IMR-90 (cell line): ENCODE data around the gene MOV10. TPM values are rescaled to one million over a fixed set of nuclear protein-coding genes. Genes with fewer than 3 reads are reported as not detected.

Experiments used
- ATAC-seq: fragments of 200-7000 bp; cut with Tn5 transposase; 2 replicates; pipeline ENCODE4 v1.9.1; 2020; ENCODE audit warnings: low read depth, mild to moderate bottlenecking, moderate library complexity
- BruUV-seq: library from RNA; stranded (reverse); fragments of 400-500 nt; replicated peaks from 2 replicates; lab custom pipeline; 2021; lab: Mats Ljungman, UMichigan
- CTCF ChIA-PET: fragments of 300-600 bp; formaldehyde crosslinking; extraction: SDS; loops from one replicate; lab custom pipeline; 2021; ENCODE audit warnings: antibody characterized with exemption; lab: Yijun Ruan, JAX
- POLR2A ChIA-PET: fragments of 300-600 bp; sonication (Branson Sonifier 250); formaldehyde crosslinking; loops from one replicate; lab custom pipeline; 2022; ENCODE audit warnings: antibody characterized with exemption; ENCODE audit not compliant: unreplicated experiment; lab: Charles Lee
- DNase-seq: peaks from one replicate; pipeline ENCODE4 v3.0.0; 2013
- H2AFZ ChIP-seq: replicated peaks from 2 replicates; pipeline ENCODE3; 2013; ENCODE audit warnings: low read length, mild to moderate bottlenecking; ENCODE audit not compliant: poor library complexity
- H2AK5ac ChIP-seq: 2 replicates; pipeline ENCODE4 v1.6.1; 2013; ENCODE audit warnings: low read depth, low read length, inconsistent platforms
- H2AK9ac ChIP-seq: replicated peaks from 2 replicates; pipeline ENCODE3; 2013; ENCODE audit warnings: mild to moderate bottlenecking, low read depth, low read length, moderate library complexity; ENCODE audit not compliant: poor library complexity
- H2BK120ac ChIP-seq: 2 replicates; pipeline ENCODE4 v1.6.1; 2013; ENCODE audit warnings: low read depth, low read length, inconsistent platforms
- H2BK15ac ChIP-seq: 3 replicates; pipeline ENCODE4 v1.6.1; 2013; ENCODE audit warnings: low read depth, low read length, inconsistent platforms
- H2BK20ac ChIP-seq: 2 replicates; pipeline ENCODE4 v1.6.1; 2013; ENCODE audit warnings: low read depth, mild to moderate bottlenecking, inconsistent platforms, low read length, moderate library complexity
- H2BK5ac ChIP-seq: 2 replicates; pipeline ENCODE4 v1.6.1; 2013; ENCODE audit warnings: mild to moderate bottlenecking, low read depth, low read length, inconsistent platforms; ENCODE audit not compliant: poor library complexity, severe bottlenecking
- H3K14ac ChIP-seq: replicated peaks from 2 replicates; pipeline ENCODE4 v1.6.1; 2013; ENCODE audit warnings: low read depth, low read length, inconsistent platforms
- H3K18ac ChIP-seq: 2 replicates; pipeline ENCODE4 v1.6.1; 2013; ENCODE audit warnings: low read depth, low read length, control low read depth
- H3K23ac ChIP-seq: 2 replicates; pipeline ENCODE4 v1.6.1; 2013; ENCODE audit warnings: low read depth, low read length, inconsistent platforms
- H3K27ac ChIP-seq: 2 replicates; pipeline ENCODE4 v1.5.1; 2013; ENCODE audit warnings: mild to moderate bottlenecking, control low read depth, low read length; ENCODE audit not compliant: insufficient read depth
- H3K27me3 ChIP-seq: 2 replicates; pipeline ENCODE4 v1.6.1; 2013; ENCODE audit warnings: low read length; ENCODE audit not compliant: control insufficient read depth, insufficient read depth
- H3K36me3 ChIP-seq: 2 replicates; pipeline ENCODE4 v1.6.1; 2013; ENCODE audit warnings: low read length, mixed read lengths; ENCODE audit not compliant: control insufficient read depth, insufficient read depth
- H3K4ac ChIP-seq: 2 replicates; pipeline ENCODE4 v1.6.1; 2013; ENCODE audit warnings: low read depth, low read length, inconsistent platforms
- H3K4me1 ChIP-seq: 2 replicates; pipeline ENCODE4 v1.6.1; 2013; ENCODE audit warnings: low read length, mixed read lengths; ENCODE audit not compliant: control insufficient read depth, insufficient read depth
- H3K4me2 ChIP-seq: 2 replicates; pipeline ENCODE4 v1.6.1; 2013; ENCODE audit warnings: low read depth, mild to moderate bottlenecking, control low read depth, low read length, moderate library complexity
- H3K4me3 ChIP-seq: 2 replicates; pipeline ENCODE4 v1.5.1; 2013; ENCODE audit warnings: low read depth, mild to moderate bottlenecking, control low read depth, low read length, moderate library complexity; ENCODE audit not compliant: insufficient read depth
- H3K56ac ChIP-seq: 2 replicates; pipeline ENCODE4 v1.6.1; 2013; ENCODE audit warnings: low read length, inconsistent platforms; ENCODE audit not compliant: insufficient read depth; ENCODE audit errors: extremely low read depth
- H3K79me1 ChIP-seq, 2 experiments: 2 replicates each; pipeline ENCODE4 v1.6.1; 2013; ENCODE audit warnings: low read length in 2 of 2, inconsistent platforms in 1 of 2, low read depth in 1 of 2
- H3K9ac ChIP-seq: 2 replicates; pipeline ENCODE4 v1.6.1; 2013; ENCODE audit warnings: low read depth, low read length, control low read depth
- H3K9me1 ChIP-seq: 2 replicates; pipeline ENCODE4 v1.6.1; 2013; ENCODE audit warnings: low read length, inconsistent platforms; ENCODE audit not compliant: insufficient read depth
- H3K9me3 ChIP-seq: 2 replicates; pipeline ENCODE4 v1.6.1; 2013; ENCODE audit warnings: low read length; ENCODE audit not compliant: control insufficient read depth, insufficient read depth
- H4K20me1 ChIP-seq: 2 replicates; pipeline ENCODE4 v1.6.1; 2013; ENCODE audit warnings: low read length, inconsistent platforms; ENCODE audit not compliant: insufficient read depth
- H4K5ac ChIP-seq: 2 replicates; pipeline ENCODE4 v1.6.1; 2013; ENCODE audit warnings: mild to moderate bottlenecking, low read depth, low read length, control low read depth
- H4K8ac ChIP-seq, 2 experiments: 2 replicates each; pipeline ENCODE4 v1.6.1; 2013; ENCODE audit warnings: low read depth in 2 of 2, low read length in 2 of 2, control low read depth in 1 of 2, inconsistent platforms in 1 of 2
- H4K91ac ChIP-seq: 2 replicates; pipeline ENCODE4 v1.6.1; 2013; ENCODE audit warnings: low read depth, low read length, inconsistent platforms; ENCODE audit not compliant: insufficient read depth
- BHLHE40 ChIP-seq: fragments of 150-350 bp; IDR thresholded peaks from 2 replicates; pipeline ENCODE4 v1.6.1; 2016; ENCODE audit warnings: mild to moderate bottlenecking, low read depth, low read length
- FOS ChIP-seq: fragments of 150-350 bp; IDR thresholded peaks from 2 replicates; pipeline ENCODE4 v1.6.1; 2016; ENCODE audit warnings: low read depth, low read length
- MAFK ChIP-seq: IDR thresholded peaks from 2 replicates; pipeline ENCODE4 v1.6.1; 2012; ENCODE audit warnings: low read depth, low read length, improper control_type of control experiment
- MAZ ChIP-seq: IDR thresholded peaks from 2 replicates; pipeline ENCODE4 v1.6.1; 2012; ENCODE audit warnings: low read depth, mild to moderate bottlenecking, low read length, improper control_type of control experiment, moderate library complexity, borderline replicate concordance
- MXI1 ChIP-seq: IDR thresholded peaks from 2 replicates; pipeline ENCODE4 v1.6.1; 2012; ENCODE audit warnings: low read depth, mild to moderate bottlenecking, low read length, moderate library complexity, borderline replicate concordance
- NFE2L2 ChIP-seq: fragments of 150-350 bp; IDR thresholded peaks from 2 replicates; pipeline ENCODE4 v1.6.1; 2016; ENCODE audit warnings: low read depth, mild to moderate bottlenecking, low read length
- POLR2A ChIP-seq: IDR thresholded peaks from 2 replicates; pipeline ENCODE4 v1.6.1; 2012; ENCODE audit warnings: mild to moderate bottlenecking, low read depth, low read length
- RCOR1 ChIP-seq: IDR thresholded peaks from 2 replicates; pipeline ENCODE4 v1.6.1; 2012; ENCODE audit warnings: mild to moderate bottlenecking, low read length, improper control_type of control experiment; ENCODE audit not compliant: insufficient replicate concordance
- SMC3 ChIP-seq: fragments of 150-350 bp; IDR thresholded peaks from 2 replicates; pipeline ENCODE4 v1.6.1; 2016; ENCODE audit warnings: low read depth, mild to moderate bottlenecking, antibody characterized with exemption, low read length, moderate library complexity
- WGBS, 2 experiments: methylation state at CpG; one replicate each; pipeline versions ENCODE4 v1.1.5 to v1.1.7; 2013; ENCODE audit warnings: missing lambda C conversion rate in 2 of 2; ENCODE audit not compliant: insufficient read length in 1 of 2; ENCODE audit errors: extremely low coverage in 2 of 2; 5-methylcytosine and 5-hydroxymethylcytosine counted together
- dilution Hi-C: fragments of 300-500 bp; cut with HindIII; formaldehyde crosslinking; loops from one replicate; pipeline ENCODE4 v1.14.3; 2018; ENCODE audit warnings: low sequenced_read_pairs; ENCODE audit not compliant: unreplicated experiment
- in situ Hi-C: fragments of 300-500 bp; cut with MboI; formaldehyde crosslinking; loops from 3 replicates; pipeline ENCODE4 v1.14.3; 2019; ENCODE audit warnings: low sequenced_read_pairs, inconsistent platforms, mixed read lengths
- intact Hi-C: fragments of 100-400 bp; cut with micrococcal nuclease; formaldehyde crosslinking; loops from 2 replicates; pipeline ENCODE4 v1.10.0; 2022
- polyA plus RNA-seq, 3 experiments: library from polyadenylated mRNA; depleted of rRNA; stranded (reverse); fragments of >200 nt; gene quantifications; 2 replicates each; pipeline ENCODE4 v1.2.3, GENCODE V29; 2012; ENCODE audit warnings: low replicate concordance in 1 of 3
- total RNA-seq: library from RNA; depleted of rRNA; stranded (reverse); fragments of >200 nt; gene quantifications from 2 replicates; pipeline ENCODE4 v1.2.3, GENCODE V29; 2012
- TF ChIP-seq, protein P1 (sequence below): fragments of 150-350 bp; IDR thresholded peaks from 2 replicates; pipeline ENCODE4 v1.6.1; 2017; ENCODE audit warnings: mild to moderate bottlenecking, antibody characterized with exemption, low read length, low read depth
- TF ChIP-seq, protein P2 (sequence below): fragments of 150-350 bp; IDR thresholded peaks from 2 replicates; pipeline ENCODE4 v1.6.1; 2016; ENCODE audit warnings: low read depth, mild to moderate bottlenecking, low read length, moderate library complexity, borderline replicate concordance

MOV10 gene
- total and polyA plus RNA-seq, 2 of the 4 experiments (the other 2 are of a cell fraction): 36.7 to 103 TPM

DNA sequence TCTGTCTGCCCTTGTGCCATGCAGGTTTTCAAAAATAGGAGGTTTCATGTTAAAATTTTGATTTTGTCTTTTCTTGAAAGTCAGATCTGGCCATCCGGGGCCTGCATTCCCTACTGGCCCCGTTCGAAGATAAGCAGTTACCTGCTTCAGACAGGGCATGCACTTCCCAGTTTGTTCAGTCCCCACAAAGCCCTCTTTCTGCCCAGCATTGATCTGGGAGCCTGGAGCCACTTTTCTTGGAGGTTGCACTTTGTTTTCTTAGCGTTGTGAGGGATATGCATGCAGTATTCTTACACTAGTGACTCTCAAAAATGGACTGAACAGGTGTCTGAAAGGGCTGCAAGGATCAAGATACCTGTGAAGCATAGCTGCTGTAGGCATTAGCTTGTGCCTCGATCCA, 11.5 kb downstream of the MOV10 start:
- intact Hi-C loops (no loop called here), dilution Hi-C loops (no loop called here), in situ Hi-C loops (no loop called here)
- no peak overlapping the region for H3K14ac ChIP-seq
- TF ChIP-seq MXI1: no peak
- no peak for TF ChIP-seq RCOR1
- TF ChIP-seq, protein P1, sequence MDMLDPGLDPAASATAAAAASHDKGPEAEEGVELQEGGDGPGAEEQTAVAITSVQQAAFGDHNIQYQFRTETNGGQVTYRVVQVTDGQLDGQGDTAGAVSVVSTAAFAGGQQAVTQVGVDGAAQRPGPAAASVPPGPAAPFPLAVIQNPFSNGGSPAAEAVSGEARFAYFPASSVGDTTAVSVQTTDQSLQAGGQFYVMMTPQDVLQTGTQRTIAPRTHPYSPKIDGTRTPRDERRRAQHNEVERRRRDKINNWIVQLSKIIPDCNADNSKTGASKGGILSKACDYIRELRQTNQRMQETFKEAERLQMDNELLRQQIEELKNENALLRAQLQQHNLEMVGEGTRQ: no peak
- no peak for TF ChIP-seq NFE2L2
- no peak for TF ChIP-seq FOS
- no peak for TF ChIP-seq MAZ
- TF ChIP-seq, protein P2, sequence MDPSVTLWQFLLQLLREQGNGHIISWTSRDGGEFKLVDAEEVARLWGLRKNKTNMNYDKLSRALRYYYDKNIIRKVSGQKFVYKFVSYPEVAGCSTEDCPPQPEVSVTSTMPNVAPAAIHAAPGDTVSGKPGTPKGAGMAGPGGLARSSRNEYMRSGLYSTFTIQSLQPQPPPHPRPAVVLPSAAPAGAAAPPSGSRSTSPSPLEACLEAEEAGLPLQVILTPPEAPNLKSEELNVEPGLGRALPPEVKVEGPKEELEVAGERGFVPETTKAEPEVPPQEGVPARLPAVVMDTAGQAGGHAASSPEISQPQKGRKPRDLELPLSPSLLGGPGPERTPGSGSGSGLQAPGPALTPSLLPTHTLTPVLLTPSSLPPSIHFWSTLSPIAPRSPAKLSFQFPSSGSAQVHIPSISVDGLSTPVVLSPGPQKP: no peak
- no peak for TF ChIP-seq MAFK
- no peak for TF ChIP-seq SMC3
- TF ChIP-seq POLR2A: no peak
- TF ChIP-seq BHLHE40: no peak
- ATAC-seq (no peak), DNase-seq (no peak)
- H2BK5ac ChIP-seq: no peak overlapping the region
- no peak overlapping the region for H3K56ac ChIP-seq
- WGBS, 2 experiments: no CpG with 5 or more reads among the region's 5 CpGs
- ChIA-PET POLR2A (interaction anchor here (0.6 kb wide), 1 partner anchor 319 kb away, joined by 3 read pairs; no protein-coding TSS in a partner anchor), CTCF (interaction anchor here (0.6 kb wide), 1 partner anchor 250 kb away, joined by 3 read pairs; no protein-coding TSS in a partner anchor)
- H3K27me3 ChIP-seq: no peaks in the 10 kb centered on the region
- peaks cover 15% of the 10 kb centered on the region; the same call in 1 of the 2 replicates for H4K20me1 ChIP-seq
- H2BK15ac ChIP-seq: no peak overlapping the region; the same call in 2 of the 3 replicates
- no peak overlapping the region for H2BK20ac ChIP-seq
- no peak overlapping the region for H2AFZ ChIP-seq
- H3K36me3 ChIP-seq: peaks cover 10% of the 10 kb centered on the region
- H4K5ac ChIP-seq: no peak overlapping the region
- no peak overlapping the region for H3K23ac ChIP-seq
- no peak overlapping the region for H4K91ac ChIP-seq
- H4K8ac ChIP-seq: no peak overlapping the region
- no peak overlapping the region for H2AK5ac ChIP-seq
- no peak overlapping the region for H3K27ac ChIP-seq
- no peak overlapping the region for H3K4me2 ChIP-seq
- no TSS peak for BruUV-seq
- peaks cover 23 to 69% of the 10 kb centered on the region in 2 experiments for H3K79me1 ChIP-seq
- no peak overlapping the region for H3K9ac ChIP-seq
- no peak overlapping the region for H2AK9ac ChIP-seq
- peaks cover 21% of the 10 kb centered on the region for H3K9me1 ChIP-seq
- no peak overlapping the region for H3K4ac ChIP-seq
- H3K18ac ChIP-seq: no peak overlapping the region
- H3K4me1 ChIP-seq: peaks cover 4% of the 10 kb centered on the region
- H3K4me3 ChIP-seq: no peak overlapping the region
- no peak overlapping the region for H2BK120ac ChIP-seq
- no peaks in the 10 kb centered on the region for H3K9me3 ChIP-seq
